ENCODE results near the gene SLC29A1. TPM values are rescaled to one million over a fixed set of nuclear protein-coding genes. Genes with fewer than 3 reads are reported as not detected.

Gene SLC29A1
- total RNA-seq, 1 donor from 2014 or later, result 17.3 TPM

GRCh38 chr6:44256775-44257024 lies 33.3 kb downstream of the SLC29A1 start:
- peaks cover 88% of the 10 kb centered on the region for H3K4me1 Mint-ChIP-seq
- no peaks in the 10 kb centered on the region for H3K27me3 Mint-ChIP-seq
- peak overlapping the region; percentile 92 for H3K4me3 Mint-ChIP-seq
- no peaks in the 10 kb centered on the region for H3K9me3 Mint-ChIP-seq
- H3K36me3 Mint-ChIP-seq (ENCODE audit: low read depth), result peaks cover 91% of the 10 kb centered on the region
- ChIA-PET CTCF (interaction anchor here (0.7 to 1.9 kb wide), 11 partner anchors 9 to 84 kb away, joined by 3 to 11 read pairs (median 3); partner anchors contain the start of gene HSP90AB1), POLR2A (interaction anchor here (0.5 to 13.7 kb wide), 13 partner anchors 8 to 627 kb away, joined by 3 to 549 read pairs (median 4); partner anchors contain the start of genes AARS2, CDC5L, GTPBP2 and HSP90AB1)
- peak overlapping the region; percentile 93 for H3K27ac Mint-ChIP-seq
- TF ChIP-seq CTCF (IDR thresholded peaks at IDR 0.05), result no peak
- ATAC-seq (ENCODE audit: low read depth) (no peak), DNase-seq (no peak)
- intact Hi-C loops (cut with micrococcal nuclease), result loop anchor here (1.0 kb wide), 2 partner anchors 9 kb away; partner anchors contain the start of genes HSP90AB1 and NFKBIE

- ATAC-seq (ENCODE audit: low read depth), result peak; percentile 53
- ChIA-PET CTCF (interaction anchor here (0.7 to 1.9 kb wide), 11 partner anchors 10 to 84 kb away, joined by 3 to 11 read pairs (median 3); partner anchors contain the start of gene HSP90AB1), POLR2A (interaction anchor here (0.5 to 13.7 kb wide), 13 partner anchors 8 to 628 kb away, joined by 3 to 549 read pairs (median 4); partner anchors contain the start of genes AARS2, CDC5L, GTPBP2 and HSP90AB1)
- H3K27me3 Mint-ChIP-seq, result no peaks in the 10 kb centered on the region
- intact Hi-C loops (cut with micrococcal nuclease), result loop anchor here (1.0 kb wide), 2 partner anchors 8 to 10 kb away; partner anchors contain the start of genes HSP90AB1 and NFKBIE
- no peak for TF ChIP-seq CTCF (IDR thresholded peaks at IDR 0.05)
- H3K36me3 Mint-ChIP-seq (ENCODE audit: low read depth), result peaks cover 91% of the 10 kb centered on the region
- H3K4me1 Mint-ChIP-seq, result peaks cover 88% of the 10 kb centered on the region
- peak within 1 kb of the TSS; percentile 92 for H3K4me3 Mint-ChIP-seq
- no peaks in the 10 kb centered on the region for H3K9me3 Mint-ChIP-seq
- peak; percentile 74 for DNase-seq
- H3K27ac Mint-ChIP-seq, result peak within 1 kb of the TSS; percentile 99
Measured at GRCh38 chr6:44257025-44257752, 33.8 kb downstream of the SLC29A1 start, which contains the start of gene SLC35B2. Gene SLC35B2 (minus strand): TSS chr6:44257528. CDS start chr6:44257410, 118 bp downstream.

GRCh38 chr6:44257753-44258324 lies 34.4 kb downstream of the SLC29A1 start:
- Mint-ChIP-seq H3K27me3 (no peaks in the 10 kb centered on the region), H3K4me3 (peak overlapping the region; percentile 84), H3K9me3 (no peaks in the 10 kb centered on the region), H3K36me3 (ENCODE audit: low read depth) (peaks cover 91% of the 10 kb centered on the region), H3K4me1 (peaks cover 91% of the 10 kb centered on the region), H3K27ac (peak overlapping the region; percentile 99)
- intact Hi-C loops (cut with micrococcal nuclease), result loop anchor here (1.0 kb wide), 2 partner anchors 7 to 11 kb away; partner anchors contain the start of genes HSP90AB1 and NFKBIE
- CTCF ChIA-PET, result interaction anchor here (0.9 to 1.7 kb wide), 4 partner anchors 10 to 85 kb away, joined by 3 to 5 read pairs (median 4); partner anchors contain the start of gene HSP90AB1
- peak; percentile 23 for ATAC-seq (ENCODE audit: low read depth)
- DNase-seq, result no peak
- TF ChIP-seq CTCF (IDR thresholded peaks at IDR 0.05), result no peak
- POLR2A ChIA-PET, result interaction anchor here (1.5 to 13.7 kb wide), 4 partner anchors 7 to 55 kb away, joined by 4 to 549 read pairs (median 42); partner anchors contain the start of genes AARS2, HSP90AB1 and NFKBIE

GRCh38 chr6:44258325-44258863 lies 35.0 kb downstream of the SLC29A1 start:
- TF ChIP-seq CTCF (IDR thresholded peaks at IDR 0.05), result no peak
- Mint-ChIP-seq H3K9me3 (no peaks in the 10 kb centered on the region), H3K4me1 (peaks cover 91% of the 10 kb centered on the region), H3K27me3 (no peaks in the 10 kb centered on the region), H3K36me3 (ENCODE audit: low read depth) (peaks cover 91% of the 10 kb centered on the region), H3K27ac (peak overlapping the region; percentile 99), H3K4me3 (peak overlapping the region; percentile 84)
- DNase-seq (no peak), ATAC-seq (ENCODE audit: low read depth) (peak; percentile 5)
- intact Hi-C loops (cut with micrococcal nuclease), result no loop called here
- ChIA-PET CTCF (interaction anchor here (0.9 to 1.5 kb wide), 3 partner anchors 11 to 85 kb away, joined by 3 to 5 read pairs (median 3); partner anchors contain the start of gene HSP90AB1), POLR2A (interaction anchor here (13.7 kb wide), 1 partner anchor 13 kb away, joined by 549 read pairs; the partner anchor contains the start of gene HSP90AB1)

Measured in activated B cell treated with CpG ODN at 0.5 μM for 24 hours (primary cell).